ENCODE measurements around the gene LCNL1.

LCNL1 gene

GRCh38 chr9:136995362-136995761 is 12.6 kb downstream of the LCNL1 start:
- peak; percentile 66 for DNase-seq

GRCh38 chr9:136995772-136996311 is 13.0 kb downstream of the LCNL1 start:
- peak; percentile 53 for DNase-seq

DNA sequence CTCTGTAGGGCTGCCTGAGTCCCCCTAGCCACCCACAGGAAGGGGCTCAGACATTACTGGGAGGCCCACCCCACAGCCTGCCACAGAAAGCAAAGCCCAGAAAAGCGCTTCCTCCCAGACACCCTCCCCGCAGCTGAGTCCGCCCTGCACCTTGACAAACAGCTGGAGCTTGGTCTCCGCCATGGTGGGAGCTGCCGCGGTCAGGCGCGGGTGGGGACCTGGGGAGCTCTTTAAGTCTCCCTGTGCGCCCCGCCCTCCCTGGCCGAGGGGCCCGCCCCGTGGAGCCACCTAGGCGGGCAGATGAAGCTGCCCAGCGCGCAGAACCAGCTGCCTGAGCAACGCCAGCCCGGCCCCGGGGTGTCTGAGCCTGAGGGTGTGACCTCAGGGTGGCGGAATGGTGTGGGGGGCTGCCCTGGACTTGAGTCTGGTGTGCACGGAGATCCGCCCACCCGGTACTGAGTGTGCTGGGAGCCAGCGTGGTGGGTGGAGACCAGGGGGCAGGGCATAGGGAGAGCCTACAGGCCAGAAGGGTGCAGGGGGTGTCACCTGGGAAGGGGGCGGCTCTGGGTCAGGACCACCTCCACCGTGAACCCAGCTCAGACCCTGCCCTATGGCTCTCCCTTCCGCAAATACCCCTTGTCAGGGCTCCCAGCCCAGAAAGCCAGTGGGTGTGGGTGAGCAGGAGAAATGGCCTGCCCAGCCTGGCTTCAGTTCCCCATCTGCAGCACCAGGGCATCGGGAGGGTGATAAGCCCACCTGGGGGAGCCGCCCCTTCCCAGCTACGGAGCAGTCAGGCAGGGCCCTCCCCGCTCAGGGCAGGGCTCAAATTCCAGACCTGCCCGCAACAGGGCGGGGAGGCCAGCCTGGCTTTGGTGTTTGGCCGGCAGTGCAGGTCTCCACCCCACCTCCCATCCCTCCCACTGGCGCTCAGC is 13.8 kb downstream of the LCNL1 start, which contains the start of gene CLIC3:
CLIC3 (minus strand) TSS at position 208 of the 932 bp plus-strand sequence; CDS start at position 183, 25 bp downstream.
- peak; percentile 58 for DNase-seq

GRCh38 chr9:136997371-136997770 is 14.6 kb downstream of the LCNL1 start:
- no peak for DNase-seq

DNA sequence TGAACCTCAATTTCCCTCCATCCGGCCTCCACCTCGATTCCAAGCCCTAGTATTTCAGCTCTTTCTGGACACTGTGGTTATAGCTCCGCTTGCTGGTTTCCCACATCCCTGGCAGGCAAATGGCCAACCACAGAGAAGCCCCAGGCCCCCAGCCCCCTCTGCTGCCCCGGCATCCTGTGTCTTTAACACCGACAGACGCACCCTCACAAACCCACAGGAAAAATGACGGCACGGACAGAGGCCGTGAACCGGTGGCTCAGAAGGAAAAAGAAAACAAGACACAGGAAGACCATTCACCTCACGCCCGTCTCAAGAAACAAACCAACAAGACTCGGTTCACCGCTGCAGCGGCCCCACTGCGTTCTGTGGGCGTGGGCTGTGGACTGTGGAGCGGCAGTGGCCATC is 15.0 kb downstream of the LCNL1 start:
- no peak for DNase-seq

DNA sequence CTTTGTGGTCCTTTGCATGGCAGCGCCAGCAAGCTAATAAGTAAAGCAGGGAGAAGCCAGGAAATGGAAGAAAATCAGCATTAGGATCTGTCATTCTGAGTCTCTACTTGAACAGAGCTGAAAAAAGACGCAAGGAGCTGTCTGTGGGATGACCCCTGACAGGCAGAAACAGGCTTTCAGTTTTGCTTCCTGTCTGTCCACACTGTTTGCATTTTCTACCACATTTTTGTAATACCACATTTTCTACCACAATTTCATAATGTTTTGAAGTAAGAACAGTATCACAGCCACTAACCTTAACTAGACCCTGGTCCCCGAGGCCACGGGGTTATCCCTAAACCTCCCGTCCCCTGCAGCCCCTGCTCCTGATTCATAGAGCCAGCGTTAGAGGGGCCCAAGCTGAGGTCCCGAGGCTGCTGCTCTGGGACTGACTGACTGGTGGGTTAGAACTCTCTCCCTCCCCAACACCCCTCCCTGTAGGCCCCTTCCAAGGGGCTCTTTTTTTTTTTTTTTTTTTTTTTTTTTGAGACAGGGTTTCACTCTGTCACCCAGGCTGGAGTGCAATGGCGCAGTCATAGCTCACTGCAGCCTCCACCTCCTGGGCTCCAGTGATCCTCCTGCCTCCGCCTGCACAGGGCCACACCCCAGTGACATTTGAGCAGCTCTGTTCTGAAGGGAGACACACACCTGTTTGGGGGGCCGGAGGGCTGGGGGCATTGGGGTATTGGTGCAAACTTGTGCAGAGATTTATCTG is 17.6 kb downstream of the LCNL1 start:
- DNase-seq = no peak

DNA sequence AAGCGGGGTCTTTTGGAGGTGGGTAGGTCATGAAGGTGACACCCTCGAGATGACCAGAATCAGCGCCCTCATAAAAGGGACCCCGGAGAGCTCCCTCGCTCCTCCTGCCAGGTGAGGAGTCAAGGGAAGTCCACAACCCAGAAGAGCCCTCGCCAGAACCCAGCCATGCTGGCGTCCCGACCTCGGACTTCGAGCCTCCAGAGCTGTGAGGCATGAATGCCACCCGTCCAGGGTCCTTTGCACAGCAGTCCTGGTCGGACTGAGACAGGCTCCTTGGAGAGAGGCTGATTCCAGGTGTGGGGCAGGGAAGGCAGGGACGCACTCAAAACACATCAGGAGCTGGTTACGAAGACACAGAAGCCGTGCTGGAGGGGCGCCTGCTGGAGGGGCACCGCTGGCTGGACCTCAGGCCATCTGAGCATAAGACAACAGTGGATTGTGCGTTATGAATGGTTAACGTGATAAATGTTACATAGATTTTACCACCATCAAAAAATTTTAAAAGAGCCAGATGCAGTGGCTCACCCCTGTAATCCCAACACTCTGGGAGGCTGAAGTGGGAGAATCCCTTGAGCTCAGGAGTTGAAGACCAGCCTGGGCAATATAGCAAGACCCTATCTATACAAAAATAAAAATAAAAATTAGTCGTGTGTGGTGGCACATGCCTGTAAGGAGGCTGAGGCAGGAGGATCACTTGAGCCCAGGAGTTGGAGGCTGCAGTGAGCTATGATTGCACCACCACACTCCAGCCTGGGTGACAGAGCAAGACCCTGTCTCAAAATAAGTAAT is 19.3 kb downstream of the LCNL1 start:
- no peak for DNase-seq

DNA sequence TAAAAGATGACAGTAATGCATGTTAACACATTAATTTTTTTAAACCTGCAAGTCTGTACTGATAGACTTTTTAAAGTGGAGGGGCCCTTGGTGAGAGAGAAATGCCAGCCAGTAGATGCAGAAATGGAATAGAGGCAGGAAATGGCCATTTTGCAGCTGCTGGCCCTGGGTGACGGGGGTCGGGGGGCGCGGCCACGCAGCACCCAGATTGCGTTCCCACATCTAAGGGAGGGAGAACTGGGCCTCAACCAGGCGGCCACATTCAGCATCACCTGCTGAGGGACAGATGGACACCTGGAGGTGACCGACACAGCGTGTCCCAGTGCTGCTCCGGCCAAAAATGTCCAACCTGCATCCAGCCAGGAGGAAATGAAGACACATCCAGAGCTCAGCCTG is 19.9 kb downstream of the LCNL1 start:
- no peak for DNase-seq

DNA sequence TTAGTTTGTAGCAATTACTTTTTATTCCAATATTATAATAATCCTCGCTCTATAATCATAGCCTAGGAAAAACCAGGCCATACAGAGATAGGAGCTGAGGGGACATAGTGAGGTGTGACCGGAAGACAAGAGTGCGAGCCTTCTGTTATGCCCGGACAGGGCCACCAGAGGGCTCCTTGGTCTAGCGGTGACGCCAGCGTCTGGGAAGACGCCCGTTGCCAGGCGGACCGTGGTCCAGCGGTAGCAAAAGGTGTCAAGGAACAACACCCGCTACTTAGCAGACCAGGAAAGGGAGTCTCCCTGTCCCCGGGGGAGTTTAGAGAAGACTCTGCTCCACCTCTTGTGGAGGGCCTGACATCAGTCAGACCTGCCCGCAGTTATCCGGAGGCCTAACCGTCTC is 21.5 kb downstream of the LCNL1 start:
- peak; percentile 57 for DNase-seq

- no peak for DNase-seq
Measured at GRCh38 chr9:137006116-137007003, 23.6 kb downstream of the LCNL1 start.

- DNase-seq = peak; percentile 69
Measured at GRCh38 chr9:137007108-137007815, 24.5 kb downstream of the LCNL1 start.

DNA sequence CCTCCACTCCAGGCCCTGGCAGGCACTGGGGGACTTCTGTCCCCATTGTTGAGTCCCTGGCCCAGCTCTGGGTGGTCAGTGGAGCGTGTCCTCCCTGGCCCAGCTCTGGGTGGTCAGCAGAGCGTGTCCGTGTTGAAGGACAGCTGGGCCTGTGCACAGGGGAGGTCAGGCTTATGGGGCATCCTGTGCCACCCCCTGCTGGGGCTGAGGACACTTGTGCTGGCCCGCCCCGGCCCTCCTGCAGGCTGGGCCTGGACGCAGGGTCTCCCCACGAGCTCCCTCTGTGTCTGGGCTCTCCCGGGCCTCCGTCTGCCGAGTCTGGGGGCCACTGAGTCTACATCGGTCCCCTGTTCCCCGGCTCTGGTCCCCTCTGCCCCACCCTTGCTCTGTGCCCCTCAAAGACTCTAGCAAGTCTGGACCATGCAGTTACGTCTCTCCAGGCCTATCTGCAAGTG is 25.1 kb downstream of the LCNL1 start:
- no peak for DNase-seq

- DNase-seq = no peak
Measured at GRCh38 chr9:137008312-137008711, 25.5 kb downstream of the LCNL1 start.

DNA sequence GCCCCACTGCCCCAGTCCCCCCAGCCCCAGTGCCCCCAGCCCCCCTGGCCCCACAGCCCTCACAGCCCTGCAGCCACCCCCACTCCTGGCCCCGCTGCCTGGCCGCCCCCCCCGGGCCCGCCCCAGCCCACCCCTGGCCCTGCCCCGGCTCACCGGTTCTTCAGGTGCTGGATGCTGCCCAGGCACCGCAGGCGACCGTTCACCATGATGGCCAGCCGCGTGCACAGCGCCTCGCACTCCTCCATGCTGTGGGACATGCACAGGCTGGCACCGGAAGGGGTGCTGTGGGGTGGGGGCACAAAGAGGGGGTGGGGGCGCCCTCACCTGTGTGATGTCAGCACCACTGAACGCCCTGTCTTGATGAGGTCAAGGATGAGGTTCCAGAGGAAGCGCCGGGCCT is 26.4 kb downstream of the LCNL1 start:
- no peak for DNase-seq

GRCh38 chr9:137009938-137010732 is 27.3 kb downstream of the LCNL1 start:
- no peak for DNase-seq

- no peak for DNase-seq
Measured at GRCh38 chr9:137011156-137011555, 28.4 kb downstream of the LCNL1 start.

- DNase-seq = no peak
Measured at GRCh38 chr9:137011907-137012675, 29.3 kb downstream of the LCNL1 start.

DNA sequence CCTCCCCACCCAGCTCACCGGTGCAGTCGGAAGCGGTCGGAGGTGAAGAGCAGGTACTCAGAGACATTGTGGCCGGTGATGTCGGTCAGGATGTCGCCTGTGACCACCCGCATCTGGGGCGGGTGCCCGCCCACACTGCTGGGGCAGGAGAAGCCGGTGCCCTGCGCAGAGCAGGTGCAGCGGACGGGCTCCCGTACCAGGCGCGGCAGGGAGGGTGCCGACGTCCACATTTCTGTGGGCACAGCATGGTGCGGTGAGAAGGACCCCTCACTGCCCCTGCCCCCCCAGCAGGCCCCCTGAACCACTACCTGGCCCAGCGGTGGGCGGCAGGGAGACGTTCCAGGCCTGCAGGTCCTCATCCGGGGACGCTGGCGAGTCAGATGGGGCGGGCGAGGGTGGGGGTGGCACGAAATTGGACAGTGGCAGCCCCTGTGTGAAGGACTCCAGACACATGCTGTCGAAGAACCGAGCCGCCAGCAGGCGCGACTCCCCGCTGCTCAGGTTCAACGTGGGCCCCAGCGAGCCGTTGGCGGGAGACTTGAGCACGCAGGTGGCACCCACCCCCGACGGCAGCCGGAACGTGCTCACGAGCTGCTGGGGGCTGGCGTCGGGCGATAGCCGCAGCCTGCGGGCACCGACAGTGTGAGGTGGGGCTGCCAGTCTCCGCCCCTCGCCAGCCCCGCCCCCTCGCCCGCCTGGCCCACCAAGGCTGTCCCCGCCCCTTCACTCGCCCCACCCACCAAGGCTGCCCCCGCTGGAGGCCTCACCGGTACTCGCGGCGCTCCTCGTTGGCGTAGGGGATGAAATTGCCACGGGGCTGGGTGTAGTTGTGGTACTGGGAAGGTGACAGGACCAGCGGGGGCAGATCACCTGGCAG is 30.1 kb downstream of the LCNL1 start:
- no peak for DNase-seq
